Stimulated activated CD8-positive, alpha-beta memory T cell treated with anti-CD3 and anti-CD28 coated beads, Interleukin-4, amount 100 ng/mL, for 4 hours (primary cell): Measurements from ENCODE around the gene ANKRD11.
"Not testable (repeated sequence)": the region's sequence is repeated elsewhere in the genome, so short reads cannot be mapped to it uniquely, and the experiment has no call there.

Experiments
- DNase-seq, 2 donors: peaks; one replicate each; pipeline ENCODE4 v3.0.0-alpha.2; 2020; ENCODE audit warnings: low read depth in 2 of 2, low spot score in 1 of 2

ANKRD11 gene

GRCh38 chr16:89304181-89304851 lies 186.0 kb downstream of the ANKRD11 start:
- no peak for DNase-seq

- no peak for DNase-seq
These were observed 186.7 kb downstream of the ANKRD11 start for GRCh38 chr16:89303617-89304016.

- no peak for DNase-seq
These were observed 189.4 kb downstream of the ANKRD11 start for GRCh38 chr16:89300976-89301360.

GRCh38 chr16:89300311-89300975 lies 189.9 kb downstream of the ANKRD11 start:
- no peak for DNase-seq

GRCh38 chr16:89299357-89300111 lies 190.8 kb downstream of the ANKRD11 start:
- DNase-seq = not testable (repeated sequence)

- no peak for DNase-seq
These were observed 191.6 kb downstream of the ANKRD11 start for GRCh38 chr16:89298623-89299225.

- DNase-seq = no peak
These were observed 192.3 kb downstream of the ANKRD11 start for GRCh38 chr16:89297910-89298545.

- no peak for DNase-seq
These were observed 193.0 kb downstream of the ANKRD11 start for GRCh38 chr16:89297156-89297874.

GRCh38 chr16:89295915-89296314 lies 194.4 kb downstream of the ANKRD11 start:
- DNase-seq = no peak

GRCh38 chr16:89295071-89295900 lies 195.1 kb downstream of the ANKRD11 start:
- DNase-seq = no peak

- no peak for DNase-seq
These were observed 195.9 kb downstream of the ANKRD11 start for GRCh38 chr16:89294486-89294885.

GRCh38 chr16:89293276-89294143 lies 196.9 kb downstream of the ANKRD11 start:
- no peak for DNase-seq

GRCh38 chr16:89292443-89293078 lies 197.8 kb downstream of the ANKRD11 start:
- no peak for DNase-seq

- no peak for DNase-seq
These were observed 198.6 kb downstream of the ANKRD11 start for GRCh38 chr16:89291776-89292175.

- no peak for DNase-seq
These were observed 199.0 kb downstream of the ANKRD11 start for GRCh38 chr16:89291363-89291762.

GRCh38 chr16:89290887-89291286 lies 199.5 kb downstream of the ANKRD11 start:
- no peak for DNase-seq

GRCh38 chr16:89290472-89290871 lies 199.9 kb downstream of the ANKRD11 start:
- no peak for DNase-seq
